Liver (tissue), 9 donors: Measurements from ENCODE around the gene SAFB2. TPM values are rescaled to one million over a fixed set of nuclear protein-coding genes. Genes with fewer than 3 reads are reported as not detected.

Source experiments
- DNase-seq: peaks from one replicate; pipeline ENCODE4 v3.0.0-alpha.2; 2017; ENCODE audit warnings: low spot score
- H3K27ac ChIP-seq, 2 donors: one replicate each; pipeline ENCODE4 v1.7.0; 2013; ENCODE audit warnings: inconsistent platforms in 2 of 2, low read length in 2 of 2, control low read depth in 1 of 2, low read depth in 1 of 2, mild to moderate bottlenecking in 1 of 2
- H3K27me3 ChIP-seq, 4 donors: one replicate each; pipeline versions ENCODE4 v1.6.1 to v1.7.0; 2013; ENCODE audit warnings: low read length in 3 of 4, inconsistent platforms in 1 of 4, mild to moderate bottlenecking in 1 of 4, moderate library complexity in 1 of 4; ENCODE audit not compliant: control insufficient read depth in 4 of 4, insufficient read depth in 4 of 4
- H3K36me3 ChIP-seq, 4 donors: one replicate each; pipeline versions ENCODE4 v1.6.1 to v1.7.0; 2013; ENCODE audit warnings: low read length in 3 of 4, mild to moderate bottlenecking in 3 of 4, low read depth in 1 of 4, moderate library complexity in 1 of 4; ENCODE audit not compliant: control insufficient read depth in 4 of 4, insufficient read depth in 3 of 4
- H3K4me1 ChIP-seq, 4 donors: one replicate each; pipeline versions ENCODE4 v1.6.1 to v1.7.0; 2013; ENCODE audit warnings: low read length in 3 of 4, mild to moderate bottlenecking in 3 of 4, moderate library complexity in 1 of 4; ENCODE audit not compliant: control insufficient read depth in 4 of 4, insufficient read depth in 4 of 4
- H3K4me3 ChIP-seq, 3 donors: one replicate each; pipeline versions ENCODE4 v1.6.1 to v1.7.0; 2013; ENCODE audit warnings: low read length in 3 of 3, control low read depth in 1 of 3, low read depth in 1 of 3, mild to moderate bottlenecking in 1 of 3
- H3K9ac ChIP-seq, 2 donors: one replicate each; pipeline ENCODE4 v1.7.0; 2013; ENCODE audit warnings: low read length in 2 of 2, mild to moderate bottlenecking in 2 of 2, moderate library complexity in 2 of 2, control low read depth in 1 of 2, low read depth in 1 of 2
- H3K9me3 ChIP-seq, 4 donors: one replicate each; pipeline versions ENCODE4 v1.6.1 to v1.7.0; 2013; ENCODE audit warnings: low read length in 3 of 4; ENCODE audit not compliant: control insufficient read depth in 4 of 4
- EGR1 ChIP-seq, 2 donors: IDR thresholded peaks; 2 replicates each; pipeline ENCODE4 v1.6.1; 2016 to 2018; ENCODE audit warnings: antibody characterized with exemption in 2 of 2, low read depth in 2 of 2
- FOXA1 ChIP-seq: IDR thresholded peaks from 2 replicates; pipeline ENCODE4 v1.6.1; 2016; ENCODE audit warnings: antibody characterized with exemption
- FOXA2 ChIP-seq: IDR thresholded peaks from 2 replicates; pipeline ENCODE4 v1.6.1; 2016; ENCODE audit warnings: antibody characterized with exemption
- GABPA ChIP-seq, 2 donors: IDR thresholded peaks in 1 of 2; conservative IDR thresholded peaks in 1 of 2; 2 replicates each; pipeline ENCODE4 v1.6.1; 2016; ENCODE audit warnings: antibody characterized with exemption in 2 of 2, mild to moderate bottlenecking in 1 of 2, moderate library complexity in 1 of 2
- HNF4A ChIP-seq, 2 donors: conservative IDR thresholded peaks; 2 replicates each; pipeline ENCODE4 v1.6.1; 2016; ENCODE audit warnings: antibody characterized with exemption in 2 of 2, mild to moderate bottlenecking in 2 of 2
- HNF4G ChIP-seq: IDR thresholded peaks from 2 replicates; pipeline ENCODE4 v1.6.1; 2016; ENCODE audit warnings: antibody characterized with exemption
- JUND ChIP-seq, 2 donors: IDR thresholded peaks; 2 replicates each; pipeline ENCODE4 v1.6.1; 2016; ENCODE audit warnings: antibody characterized with exemption in 2 of 2
- NR2F2 ChIP-seq: IDR thresholded peaks from 2 replicates; pipeline ENCODE4 v1.6.1; 2016; ENCODE audit warnings: antibody characterized with exemption
- RAD21 ChIP-seq, 2 donors: IDR thresholded peaks; 2 replicates each; pipeline ENCODE4 v1.6.1; 2016; ENCODE audit warnings: antibody characterized with exemption in 2 of 2, mild to moderate bottlenecking in 2 of 2
- RXRA ChIP-seq, 2 donors: IDR thresholded peaks; 2 replicates each; pipeline ENCODE4 v1.6.1; 2017 to 2018; ENCODE audit warnings: antibody characterized with exemption in 2 of 2, mild to moderate bottlenecking in 1 of 2
- SP1 ChIP-seq: IDR thresholded peaks from 2 replicates; pipeline ENCODE4 v1.6.1; 2018; ENCODE audit warnings: antibody characterized with exemption, mild to moderate bottlenecking
- TAF1 ChIP-seq: conservative IDR thresholded peaks from 2 replicates; pipeline ENCODE4 v1.6.1; 2016; ENCODE audit warnings: antibody characterized with exemption, mild to moderate bottlenecking
- YY1 ChIP-seq: IDR thresholded peaks from 2 replicates; pipeline ENCODE4 v1.6.1; 2016; ENCODE audit warnings: antibody characterized with exemption, mild to moderate bottlenecking
- WGBS: extraction: QIAGEN DNeasy Blood & Tissue Kit; methylation state at CpG from one replicate; pipeline ENCODE4 v1.1.7; 2013; 5-methylcytosine and 5-hydroxymethylcytosine counted together
- polyA plus RNA-seq, 2 donors: library from polyadenylated mRNA; stranded (reverse) in 1 of 2; unstranded in 1 of 2; fragments of 200-250 nt in 1 of 2; fragments of >200 nt in 1 of 2; fragmentation: Nextera tagmentation in 1 of 2; extraction: Ambion mirVana in 1 of 2; gene quantifications; one replicate each; pipeline versions ENCODE4 v1.2.1 to v1.2.3, GENCODE V29; 2013 to 2015
- total RNA-seq, 2 donors: library from RNA; depleted of rRNA; stranded (reverse); fragments of >200 nt; gene quantifications; one replicate each; pipeline ENCODE4 v1.2.3, GENCODE V29; 2014
- TF ChIP-seq, protein P1 (sequence below): IDR thresholded peaks from 2 replicates; pipeline ENCODE4 v1.6.1; 2016; ENCODE audit warnings: antibody characterized with exemption
- TF ChIP-seq, protein P2 (sequence below): IDR thresholded peaks from 2 replicates; pipeline ENCODE4 v1.6.1; 2016; ENCODE audit warnings: antibody characterized with exemption, mild to moderate bottlenecking
- TF ChIP-seq, protein P3 (sequence below): IDR thresholded peaks from 2 replicates; pipeline ENCODE4 v1.6.1; 2016; ENCODE audit warnings: antibody characterized with exemption
- TF ChIP-seq, protein P4 (sequence below): IDR thresholded peaks from 2 replicates; pipeline ENCODE4 v1.6.1; 2016; ENCODE audit warnings: antibody characterized with exemption
- donor health status: healthy.
- donor health status: healthy.
- donor health status: healthy.
- donor health status: healthy.
- donor health status: healthy.

The SAFB2 gene
- total and polyA plus RNA-seq, 4 donors = 18.7 to 57.8 (median 28.5) TPM

DNA sequence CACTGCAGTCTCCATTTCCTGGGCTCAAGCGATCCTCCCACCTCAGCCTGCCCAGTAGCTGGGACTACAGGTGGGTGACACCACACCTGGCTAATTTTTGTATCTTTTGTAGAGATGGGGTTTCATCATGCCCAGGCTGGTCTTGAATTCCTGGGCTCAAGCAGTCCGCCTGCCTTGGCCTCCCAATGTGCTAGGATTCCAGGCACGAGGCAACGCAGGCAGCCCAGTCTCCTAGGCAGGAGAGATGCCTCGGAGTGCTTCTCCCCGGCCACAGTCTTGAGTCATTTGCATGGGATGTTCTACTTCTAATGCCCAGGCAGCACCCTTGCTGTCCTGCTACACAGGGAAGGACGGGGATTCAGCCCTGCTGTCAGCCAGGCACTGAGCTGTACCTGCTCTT is 49.0 kb upstream of the SAFB2 start:
- no peaks in the 10 kb centered on the region for H3K9me3 ChIP-seq
- peaks cover 17 to 35% (median 23%) of the 10 kb centered on the region in 4 donors for H3K36me3 ChIP-seq
- TF ChIP-seq JUND (IDR thresholded peaks at IDR 0.05) = no peak
- no peak for TF ChIP-seq HNF4A (conservative IDR thresholded peaks at IDR 0.05)
- TF ChIP-seq HNF4G = no peak
- no peak for TF ChIP-seq TAF1
- TF ChIP-seq FOXA2 = no peak
- TF ChIP-seq, protein P1, sequence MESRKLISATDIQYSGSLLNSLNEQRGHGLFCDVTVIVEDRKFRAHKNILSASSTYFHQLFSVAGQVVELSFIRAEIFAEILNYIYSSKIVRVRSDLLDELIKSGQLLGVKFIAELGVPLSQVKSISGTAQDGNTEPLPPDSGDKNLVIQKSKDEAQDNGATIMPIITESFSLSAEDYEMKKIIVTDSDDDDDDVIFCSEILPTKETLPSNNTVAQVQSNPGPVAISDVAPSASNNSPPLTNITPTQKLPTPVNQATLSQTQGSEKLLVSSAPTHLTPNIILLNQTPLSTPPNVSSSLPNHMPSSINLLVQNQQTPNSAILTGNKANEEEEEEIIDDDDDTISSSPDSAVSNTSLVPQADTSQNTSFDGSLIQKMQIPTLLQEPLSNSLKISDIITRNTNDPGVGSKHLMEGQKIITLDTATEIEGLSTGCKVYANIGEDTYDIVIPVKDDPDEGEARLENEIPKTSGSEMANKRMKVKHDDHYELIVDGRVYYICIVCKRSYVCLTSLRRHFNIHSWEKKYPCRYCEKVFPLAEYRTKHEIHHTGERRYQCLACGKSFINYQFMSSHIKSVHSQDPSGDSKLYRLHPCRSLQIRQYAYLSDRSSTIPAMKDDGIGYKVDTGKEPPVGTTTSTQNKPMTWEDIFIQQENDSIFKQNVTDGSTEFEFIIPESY = no peak
- TF ChIP-seq SP1 = no peak
- TF ChIP-seq, protein P2, sequence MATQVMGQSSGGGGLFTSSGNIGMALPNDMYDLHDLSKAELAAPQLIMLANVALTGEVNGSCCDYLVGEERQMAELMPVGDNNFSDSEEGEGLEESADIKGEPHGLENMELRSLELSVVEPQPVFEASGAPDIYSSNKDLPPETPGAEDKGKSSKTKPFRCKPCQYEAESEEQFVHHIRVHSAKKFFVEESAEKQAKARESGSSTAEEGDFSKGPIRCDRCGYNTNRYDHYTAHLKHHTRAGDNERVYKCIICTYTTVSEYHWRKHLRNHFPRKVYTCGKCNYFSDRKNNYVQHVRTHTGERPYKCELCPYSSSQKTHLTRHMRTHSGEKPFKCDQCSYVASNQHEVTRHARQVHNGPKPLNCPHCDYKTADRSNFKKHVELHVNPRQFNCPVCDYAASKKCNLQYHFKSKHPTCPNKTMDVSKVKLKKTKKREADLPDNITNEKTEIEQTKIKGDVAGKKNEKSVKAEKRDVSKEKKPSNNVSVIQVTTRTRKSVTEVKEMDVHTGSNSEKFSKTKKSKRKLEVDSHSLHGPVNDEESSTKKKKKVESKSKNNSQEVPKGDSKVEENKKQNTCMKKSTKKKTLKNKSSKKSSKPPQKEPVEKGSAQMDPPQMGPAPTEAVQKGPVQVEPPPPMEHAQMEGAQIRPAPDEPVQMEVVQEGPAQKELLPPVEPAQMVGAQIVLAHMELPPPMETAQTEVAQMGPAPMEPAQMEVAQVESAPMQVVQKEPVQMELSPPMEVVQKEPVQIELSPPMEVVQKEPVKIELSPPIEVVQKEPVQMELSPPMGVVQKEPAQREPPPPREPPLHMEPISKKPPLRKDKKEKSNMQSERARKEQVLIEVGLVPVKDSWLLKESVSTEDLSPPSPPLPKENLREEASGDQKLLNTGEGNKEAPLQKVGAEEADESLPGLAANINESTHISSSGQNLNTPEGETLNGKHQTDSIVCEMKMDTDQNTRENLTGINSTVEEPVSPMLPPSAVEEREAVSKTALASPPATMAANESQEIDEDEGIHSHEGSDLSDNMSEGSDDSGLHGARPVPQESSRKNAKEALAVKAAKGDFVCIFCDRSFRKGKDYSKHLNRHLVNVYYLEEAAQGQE = no peak
- TF ChIP-seq, protein P3, sequence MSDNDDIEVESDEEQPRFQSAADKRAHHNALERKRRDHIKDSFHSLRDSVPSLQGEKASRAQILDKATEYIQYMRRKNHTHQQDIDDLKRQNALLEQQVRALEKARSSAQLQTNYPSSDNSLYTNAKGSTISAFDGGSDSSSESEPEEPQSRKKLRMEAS = no peak
- TF ChIP-seq RXRA (IDR thresholded peaks at IDR 0.05) = no peak
- TF ChIP-seq NR2F2 = no peak
- TF ChIP-seq, protein P4, sequence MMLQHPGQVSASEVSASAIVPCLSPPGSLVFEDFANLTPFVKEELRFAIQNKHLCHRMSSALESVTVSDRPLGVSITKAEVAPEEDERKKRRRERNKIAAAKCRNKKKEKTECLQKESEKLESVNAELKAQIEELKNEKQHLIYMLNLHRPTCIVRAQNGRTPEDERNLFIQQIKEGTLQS = no peak
- no peak for TF ChIP-seq RAD21 (IDR thresholded peaks at IDR 0.05)
- TF ChIP-seq EGR1 (IDR thresholded peaks at IDR 0.05; ENCODE audit: low read depth in 2 of 2) = no peak
- H3K9ac ChIP-seq = no peak overlapping the region
- WGBS = 97% methylated on average over 7 of the region's 7 CpGs
- H3K27ac ChIP-seq = no peak overlapping the region
- DNase-seq = no peak
- H3K4me3 ChIP-seq = no peak overlapping the region
- no peaks in the 10 kb centered on the region for H3K4me1 ChIP-seq
- H3K27me3 ChIP-seq = no peaks in the 10 kb centered on the region

DNA sequence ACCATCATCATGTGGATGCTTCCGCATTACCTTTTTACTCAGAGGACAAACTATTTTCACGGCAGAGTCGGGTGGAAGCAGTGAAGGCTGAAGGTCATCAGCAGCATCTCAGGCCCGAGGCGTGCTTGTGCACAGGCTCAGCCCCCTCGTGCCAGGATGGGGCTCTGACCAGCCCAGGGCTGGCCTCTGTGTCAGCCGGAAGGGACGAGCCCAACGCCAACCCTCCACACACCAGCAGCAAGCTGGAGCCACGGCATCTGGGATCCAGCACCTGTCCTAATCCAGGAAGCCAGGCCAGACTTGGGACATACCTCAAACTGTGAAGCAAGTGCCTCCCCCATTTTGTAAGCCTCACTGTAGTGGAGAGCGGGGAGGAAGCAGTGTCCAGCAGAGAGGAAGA is 46.6 kb upstream of the SAFB2 start:
- no peak overlapping the region for H3K27ac ChIP-seq
- H3K27me3 ChIP-seq = no peaks in the 10 kb centered on the region
- H3K9ac ChIP-seq = no peak overlapping the region
- WGBS = 90% methylated on average over 11 of the region's 11 CpGs
- no peak for DNase-seq
- H3K4me3 ChIP-seq = no peak overlapping the region
- H3K4me1 ChIP-seq = peaks cover 2 to 18% (median 12%) of the 10 kb centered on the region in 4 donors
- peaks cover 20 to 55% (median 38%) of the 10 kb centered on the region in 4 donors for H3K36me3 ChIP-seq
- H3K9me3 ChIP-seq = no peaks in the 10 kb centered on the region
- TF ChIP-seq GABPA (IDR thresholded peaks at IDR 0.05 in 1 of 2, conservative IDR thresholded peaks at IDR 0.05 in 1 of 2) = no peak
- no peak for TF ChIP-seq FOXA1
- TF ChIP-seq, protein P2 = no peak
- TF ChIP-seq, protein P1 = no peak
- no peak for TF ChIP-seq RAD21 (IDR thresholded peaks at IDR 0.05)
- no peak for TF ChIP-seq HNF4G
- TF ChIP-seq SP1 = no peak
- TF ChIP-seq EGR1 (IDR thresholded peaks at IDR 0.05; ENCODE audit: low read depth in 2 of 2) = no peak
- no peak for TF ChIP-seq NR2F2
- TF ChIP-seq, protein P3 = no peak
- TF ChIP-seq RXRA (IDR thresholded peaks at IDR 0.05) = no peak
- no peak for TF ChIP-seq FOXA2
- TF ChIP-seq, protein P4 = no peak
- no peak for TF ChIP-seq HNF4A (conservative IDR thresholded peaks at IDR 0.05)
- no peak for TF ChIP-seq YY1
